Bladder microvascular endothelial cell (primary cell): Measurements from ENCODE around the gene GAL3ST3. TPM values are rescaled to one million over a fixed set of nuclear protein-coding genes. Genes with fewer than 3 reads are reported as not detected.

Source experiments
- total RNA-seq: library from RNA; depleted of rRNA; stranded (reverse); fragments of >200 nt; gene quantifications from 2 replicates; pipeline ENCODE4 v1.2.3, GENCODE V29; 2014

The GAL3ST3 gene, protein sequence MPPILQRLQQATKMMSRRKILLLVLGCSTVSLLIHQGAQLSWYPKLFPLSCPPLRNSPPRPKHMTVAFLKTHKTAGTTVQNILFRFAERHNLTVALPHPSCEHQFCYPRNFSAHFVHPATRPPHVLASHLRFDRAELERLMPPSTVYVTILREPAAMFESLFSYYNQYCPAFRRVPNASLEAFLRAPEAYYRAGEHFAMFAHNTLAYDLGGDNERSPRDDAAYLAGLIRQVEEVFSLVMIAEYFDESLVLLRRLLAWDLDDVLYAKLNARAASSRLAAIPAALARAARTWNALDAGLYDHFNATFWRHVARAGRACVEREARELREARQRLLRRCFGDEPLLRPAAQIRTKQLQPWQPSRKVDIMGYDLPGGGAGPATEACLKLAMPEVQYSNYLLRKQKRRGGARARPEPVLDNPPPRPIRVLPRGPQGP
- total RNA-seq: 0.76 TPM in 1 of 2 replicates, not detected in the other

GRCh38 chr11:66048547-66049323 lies at the start of gene GAL3ST3:
GAL3ST3 (minus strand) TSS chr11:66049161; CDS start chr11:66045415, 3,746 bp downstream.

DNA sequence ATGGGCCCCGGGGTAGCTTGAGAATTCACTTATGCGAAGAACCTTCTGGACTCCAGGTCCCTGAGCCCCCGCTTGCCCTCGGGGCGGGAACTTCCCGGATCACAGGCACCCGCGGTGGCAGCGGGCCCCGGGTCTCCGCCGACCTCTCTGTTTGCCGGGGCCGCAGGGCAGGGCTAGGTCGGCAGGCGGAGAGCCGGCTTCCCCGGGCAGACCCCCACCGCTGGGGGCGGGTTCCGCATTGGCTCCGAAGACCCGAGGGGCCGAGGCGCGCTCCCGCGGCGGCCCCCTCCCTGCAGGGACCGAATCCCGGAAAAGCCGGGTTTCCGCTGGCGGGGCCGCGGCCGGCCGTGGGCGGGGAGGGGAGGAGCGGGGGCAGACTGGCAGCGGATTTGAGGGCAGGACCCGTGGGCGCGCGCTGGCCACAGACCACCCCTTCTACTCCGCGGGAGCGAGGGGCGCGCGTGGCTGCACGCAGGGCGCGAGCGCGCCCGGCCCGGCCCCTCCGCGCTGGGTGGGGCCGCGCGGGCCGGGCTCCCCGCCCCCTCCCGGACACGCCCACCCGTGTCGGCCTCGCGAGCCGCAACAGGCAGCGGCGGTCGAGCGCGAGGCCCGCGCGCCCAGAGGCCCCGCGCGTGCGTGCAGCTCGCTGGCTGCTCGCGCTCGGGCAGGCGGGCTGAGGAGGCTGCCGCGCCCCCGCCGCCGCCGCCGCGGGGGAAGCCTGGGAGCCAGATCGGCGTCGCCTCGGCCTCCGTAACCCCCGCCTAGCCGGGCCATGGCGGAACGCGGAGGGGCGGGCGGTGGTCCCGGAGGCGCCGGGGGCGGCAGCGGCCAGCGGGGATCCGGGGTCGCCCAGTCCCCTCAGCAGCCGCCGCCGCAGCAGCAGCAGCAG lies 21.0 kb upstream of the GAL3ST3 start, which contains the start of gene PACS1:
Gene PACS1, plus strand, starts transcription at position 558 of the 889 bp plus-strand sequence. Its CDS starts 215 bp downstream, at position 773.

GRCh38 chr11:66051766-66052663 lies 3.1 kb upstream of the GAL3ST3 start, which contains the start of gene SF3B2:
SF3B2 (plus strand) TSS chr11:66052364; CDS start chr11:66052385, 21 bp downstream.

GRCh38 chr11:66026017-66026529 lies 22.9 kb downstream of the GAL3ST3 start, which contains the start of gene CATSPER1:
CATSPER1 (minus strand) TSS chr11:66026479; CDS start chr11:66026379, 100 bp downstream.

GRCh38 chr11:66011785-66012303 lies 37.1 kb downstream of the GAL3ST3 start, which contains the start of gene CST6:
CST6 (plus strand) TSS chr11:66012008; CDS start chr11:66012045, 37 bp downstream.

DNA sequence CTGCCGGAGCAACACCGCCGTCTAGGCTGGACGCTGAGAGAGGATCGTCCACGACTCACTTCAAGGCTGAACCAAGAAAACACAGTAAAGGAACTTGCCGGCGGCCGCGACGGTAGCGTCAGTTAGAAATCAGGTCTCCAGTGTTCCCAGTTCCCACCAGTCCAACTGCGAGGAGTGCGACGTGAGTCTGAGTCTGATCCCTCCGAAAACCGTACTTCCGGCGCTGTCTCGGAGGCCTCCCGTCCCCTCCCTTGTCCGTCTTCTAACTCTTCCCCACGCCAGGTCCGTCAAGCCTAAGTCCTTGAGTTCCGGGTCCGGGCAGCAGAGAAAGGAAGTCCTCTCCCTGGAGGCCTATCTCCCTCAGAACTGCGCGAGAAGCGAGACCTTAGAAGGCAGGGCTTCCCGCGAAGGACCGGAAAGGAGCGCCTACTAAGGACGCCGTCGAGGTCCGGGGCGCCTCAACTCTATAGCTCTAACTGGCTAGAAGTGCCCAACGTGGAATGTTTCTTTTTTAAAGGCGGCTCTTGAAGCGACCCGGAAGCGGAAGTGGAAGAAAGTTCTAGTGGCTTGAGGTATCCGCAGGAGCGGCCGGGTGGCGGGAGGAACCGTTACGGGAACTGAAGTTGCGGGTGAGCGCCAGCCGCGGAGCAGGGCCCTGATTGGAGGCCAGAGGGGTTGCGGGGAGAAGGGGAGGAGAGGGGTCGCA lies 46.9 kb downstream of the GAL3ST3 start, which contains the start of the genes BANF1 and EIF1AD:
Gene BANF1, plus strand, starts transcription at position 562 of the 706 bp plus-strand sequence. CDS start 748 bp downstream, outside the sequence.
Gene EIF1AD, minus strand, starts transcription at position 216 of the 706 bp plus-strand sequence. CDS start 1,768 bp downstream, outside the sequence.

Other genes starting within 250 kb of the GAL3ST3 start
- gene SNX32, start 215.2 kb downstream of the GAL3ST3 start, total RNA-seq: under 0.01 and 0.50 TPM in 2 replicates
- gene CFL1, start 191.0 kb downstream of the GAL3ST3 start, total RNA-seq: 1,281 and 2,304 TPM in 2 replicates
- gene MUS81, start 188.7 kb downstream of the GAL3ST3 start, total RNA-seq: 45.2 and 48.9 TPM in 2 replicates
- gene EFEMP2, start 176.4 kb downstream of the GAL3ST3 start, total RNA-seq: 11.2 and 26.1 TPM in 2 replicates
- gene CTSW, start 169.3 kb downstream of the GAL3ST3 start, total RNA-seq: under 0.01 TPM in 1 of 2 replicates, not detected in the other
- gene FIBP, start 160.7 kb downstream of the GAL3ST3 start, total RNA-seq: 146 and 161 TPM in 2 replicates
- 50.0 and 94.9 TPM in 2 replicates for gene CCDC85B, start 158.5 kb downstream of the GAL3ST3 start, total RNA-seq
- 4.4 and 5.0 TPM in 2 replicates for gene FOSL1, start 148.8 kb downstream of the GAL3ST3 start, total RNA-seq
- gene C11orf68, start 130.1 kb downstream of the GAL3ST3 start, total RNA-seq: 12.1 and 18.9 TPM in 2 replicates
- gene DRAP1, start 129.7 kb downstream of the GAL3ST3 start, total RNA-seq: 104 and 157 TPM in 2 replicates
- gene TSGA10IP, start 103.7 kb downstream of the GAL3ST3 start, total RNA-seq: not detected in 2 replicates
- gene SART1, start 87.4 kb downstream of the GAL3ST3 start, total RNA-seq: 41.6 and 48.0 TPM in 2 replicates
- 24.6 and 46.3 TPM in 2 replicates for gene EIF1AD, start 47.0 kb downstream of the GAL3ST3 start, total RNA-seq
- 11.6 and 16.4 TPM in 2 replicates for gene BANF1, start 46.7 kb downstream of the GAL3ST3 start, total RNA-seq
- gene CST6, start 37.2 kb downstream of the GAL3ST3 start, total RNA-seq: 0.49 and 1.1 TPM in 2 replicates
- 0.16 TPM in 1 of 2 replicates, not detected in the other for gene CATSPER1, start 22.7 kb downstream of the GAL3ST3 start, total RNA-seq
- 74.0 and 88.3 TPM in 2 replicates for gene SF3B2, start 3.2 kb upstream of the GAL3ST3 start, total RNA-seq
- 12.8 and 50.9 TPM in 2 replicates for gene PACS1, start 21.1 kb upstream of the GAL3ST3 start, total RNA-seq
- 11.2 and 25.1 TPM in 2 replicates for gene KLC2, start 208.5 kb upstream of the GAL3ST3 start, total RNA-seq
- 75.1 and 116 TPM in 2 replicates for gene RAB1B, start 219.5 kb upstream of the GAL3ST3 start, total RNA-seq
- not detected in 2 replicates for gene CNIH2, start 229.0 kb upstream of the GAL3ST3 start, total RNA-seq
- gene YIF1A, start 240.0 kb upstream of the GAL3ST3 start, total RNA-seq: 106 and 124 TPM in 2 replicates
- gene TMEM151A, start 242.7 kb upstream of the GAL3ST3 start, total RNA-seq: under 0.01 TPM in 1 of 2 replicates, not detected in the other